Measurements from ENCODE around the gene LUZP4. TPM values are rescaled to one million over a fixed set of nuclear protein-coding genes. Genes with fewer than 3 reads are reported as not detected.

Gene LUZP4
- total RNA-seq (not detected), polyA plus RNA-seq (not detected)
- long read RNA-seq, donor 1 = 0 reads
- long read RNA-seq, donor 2 = 0 reads
- long read RNA-seq, donor 3 = 0 reads
- long read RNA-seq, donor 4 = 0 reads

GRCh38 chrX:115289465-115289864, at the start of gene LUZP4:
Gene LUZP4 (plus strand): TSS chrX:115289715. CDS start chrX:115289760, 45 bp downstream.
- DNase-seq = no peak
- no peaks in the 10 kb centered on the region for H3K27me3 ChIP-seq (ENCODE audit: control insufficient read depth, insufficient read depth)
- no peak within 1 kb of the TSS for H3K4me3 ChIP-seq (ENCODE audit: low read length)
- 95% methylated on average over 17 of the region's 17 CpGs for WGBS
- H3K4me1 ChIP-seq (ENCODE audit: control insufficient read depth, insufficient read depth, low read length) = no peaks in the 10 kb centered on the region
- no peaks in the 10 kb centered on the region for H3K9me3 ChIP-seq (ENCODE audit: control insufficient read depth, low read length)
- H3K27ac ChIP-seq (ENCODE audit: low read length) = no peak within 1 kb of the TSS
- intact Hi-C loops (cut with DNase I) = no loop called here
- no peak for ATAC-seq

- no peaks in the 10 kb centered on the region for H3K27me3 ChIP-seq (ENCODE audit: control insufficient read depth, insufficient read depth)
Observed at GRCh38 chrX:115251458-115252233, 37.9 kb upstream of the LUZP4 start.

GRCh38 chrX:115255003-115255402, 34.5 kb upstream of the LUZP4 start:
- intact Hi-C loops (cut with DNase I) = no loop called here
- no peak for ATAC-seq
- Histone ChIP-seq H3K4me1 (ENCODE audit: control insufficient read depth, insufficient read depth, low read length) (no peaks in the 10 kb centered on the region), H3K9me3 (ENCODE audit: control insufficient read depth, low read length) (no peaks in the 10 kb centered on the region), H3K27ac (ENCODE audit: low read length) (no peak overlapping the region), H3K4me3 (ENCODE audit: low read length) (no peak overlapping the region), H3K27me3 (ENCODE audit: control insufficient read depth, insufficient read depth) (no peaks in the 10 kb centered on the region)
- 86% methylated on average over 2 of the region's 2 CpGs for WGBS
- no peak for DNase-seq

More at GRCh38 chrX:115251458-115252233, 37.9 kb upstream of the LUZP4 start:
- Histone ChIP-seq H3K27ac (ENCODE audit: low read length) (no peak overlapping the region), H3K4me1 (ENCODE audit: control insufficient read depth, insufficient read depth, low read length) (no peaks in the 10 kb centered on the region), H3K9me3 (ENCODE audit: control insufficient read depth, low read length) (no peaks in the 10 kb centered on the region), H3K4me3 (ENCODE audit: low read length) (no peak overlapping the region)
- intact Hi-C loops (cut with DNase I) = no loop called here
- no peak for ATAC-seq
- no peak for DNase-seq
- WGBS = 63% methylated on average over 2 of the region's 2 CpGs

GRCh38 chrX:115257711-115258110, 31.8 kb upstream of the LUZP4 start:
- Histone ChIP-seq H3K9me3 (ENCODE audit: control insufficient read depth, low read length) (no peaks in the 10 kb centered on the region), H3K4me3 (ENCODE audit: low read length) (no peak overlapping the region), H3K27me3 (ENCODE audit: control insufficient read depth, insufficient read depth) (no peaks in the 10 kb centered on the region), H3K4me1 (ENCODE audit: control insufficient read depth, insufficient read depth, low read length) (no peaks in the 10 kb centered on the region), H3K27ac (ENCODE audit: low read length) (no peak overlapping the region)
- ATAC-seq (no peak), DNase-seq (no peak)
- intact Hi-C loops (cut with DNase I) = no loop called here

GRCh38 chrX:115259238-115259875, 30.2 kb upstream of the LUZP4 start:
- ATAC-seq (no peak), DNase-seq (no peak)
- H3K27ac ChIP-seq (ENCODE audit: low read length) = no peak overlapping the region
- 58% methylated on average over 3 of the region's 3 CpGs for WGBS
- intact Hi-C loops (cut with DNase I) = no loop called here
- no peaks in the 10 kb centered on the region for H3K27me3 ChIP-seq (ENCODE audit: control insufficient read depth, insufficient read depth)
- H3K4me1 ChIP-seq (ENCODE audit: control insufficient read depth, insufficient read depth, low read length) = no peaks in the 10 kb centered on the region
- H3K9me3 ChIP-seq (ENCODE audit: control insufficient read depth, low read length) = no peaks in the 10 kb centered on the region
- H3K4me3 ChIP-seq (ENCODE audit: low read length) = no peak overlapping the region

GRCh38 chrX:115260330-115260729, 29.2 kb upstream of the LUZP4 start:
- H3K9me3 ChIP-seq (ENCODE audit: control insufficient read depth, low read length) = no peaks in the 10 kb centered on the region
- H3K27me3 ChIP-seq (ENCODE audit: control insufficient read depth, insufficient read depth) = no peaks in the 10 kb centered on the region
- intact Hi-C loops (cut with DNase I) = no loop called here

GRCh38 chrX:115261148-115261547, 28.4 kb upstream of the LUZP4 start:
- no peaks in the 10 kb centered on the region for H3K4me1 ChIP-seq (ENCODE audit: control insufficient read depth, insufficient read depth, low read length)
- no peak overlapping the region for H3K27ac ChIP-seq (ENCODE audit: low read length)
- H3K9me3 ChIP-seq (ENCODE audit: control insufficient read depth, low read length) = no peaks in the 10 kb centered on the region
- no peak overlapping the region for H3K4me3 ChIP-seq (ENCODE audit: low read length)
- DNase-seq = no peak
- ATAC-seq = no peak
- H3K27me3 ChIP-seq (ENCODE audit: control insufficient read depth, insufficient read depth) = no peaks in the 10 kb centered on the region
- WGBS = 55% methylated on average over 2 of the region's 2 CpGs
- intact Hi-C loops (cut with DNase I) = no loop called here

More at GRCh38 chrX:115260330-115260729, 29.2 kb upstream of the LUZP4 start:
- H3K27ac ChIP-seq (ENCODE audit: low read length) = no peak overlapping the region
- H3K4me1 ChIP-seq (ENCODE audit: control insufficient read depth, insufficient read depth, low read length) = no peaks in the 10 kb centered on the region
- no peak overlapping the region for H3K4me3 ChIP-seq (ENCODE audit: low read length)
- ATAC-seq = no peak
- WGBS = 100% methylated on average over 3 of the region's 3 CpGs
- DNase-seq = no peak

GRCh38 chrX:115264009-115264408, 25.5 kb upstream of the LUZP4 start:
- H3K9me3 ChIP-seq (ENCODE audit: control insufficient read depth, low read length) = no peaks in the 10 kb centered on the region
- WGBS = 65% methylated on average over 2 of the region's 2 CpGs
- DNase-seq (no peak), ATAC-seq (no peak)
- no peak overlapping the region for H3K27ac ChIP-seq (ENCODE audit: low read length)
- intact Hi-C loops (cut with DNase I) = no loop called here
- no peaks in the 10 kb centered on the region for H3K27me3 ChIP-seq (ENCODE audit: control insufficient read depth, insufficient read depth)
- no peak overlapping the region for H3K4me3 ChIP-seq (ENCODE audit: low read length)
- no peaks in the 10 kb centered on the region for H3K4me1 ChIP-seq (ENCODE audit: control insufficient read depth, insufficient read depth, low read length)

- Histone ChIP-seq H3K9me3 (ENCODE audit: control insufficient read depth, low read length) (no peaks in the 10 kb centered on the region), H3K4me1 (ENCODE audit: control insufficient read depth, insufficient read depth, low read length) (no peaks in the 10 kb centered on the region), H3K27ac (ENCODE audit: low read length) (no peak overlapping the region), H3K27me3 (ENCODE audit: control insufficient read depth, insufficient read depth) (no peaks in the 10 kb centered on the region), H3K4me3 (ENCODE audit: low read length) (no peak overlapping the region)
- no peak for ATAC-seq
- intact Hi-C loops (cut with DNase I) = no loop called here
- 71% methylated on average over 2 of the region's 2 CpGs for WGBS
- DNase-seq = no peak
Observed at GRCh38 chrX:115266300-115266699, 23.2 kb upstream of the LUZP4 start.

- no peak for ATAC-seq
- no peak for DNase-seq
- H3K4me1 ChIP-seq (ENCODE audit: control insufficient read depth, insufficient read depth, low read length) = no peaks in the 10 kb centered on the region
- H3K4me3 ChIP-seq (ENCODE audit: low read length) = no peak overlapping the region
- no peaks in the 10 kb centered on the region for H3K9me3 ChIP-seq (ENCODE audit: control insufficient read depth, low read length)
- 54% methylated on average over 3 of the region's 3 CpGs for WGBS
- H3K27me3 ChIP-seq (ENCODE audit: control insufficient read depth, insufficient read depth) = no peaks in the 10 kb centered on the region
- intact Hi-C loops (cut with DNase I) = no loop called here
- no peak overlapping the region for H3K27ac ChIP-seq (ENCODE audit: low read length)
Observed at GRCh38 chrX:115268421-115268820, 21.1 kb upstream of the LUZP4 start.

GRCh38 chrX:115269051-115269683, 20.3 kb upstream of the LUZP4 start:
- Histone ChIP-seq H3K27ac (ENCODE audit: low read length) (no peak overlapping the region), H3K4me3 (ENCODE audit: low read length) (no peak overlapping the region), H3K9me3 (ENCODE audit: control insufficient read depth, low read length) (no peaks in the 10 kb centered on the region), H3K4me1 (ENCODE audit: control insufficient read depth, insufficient read depth, low read length) (no peaks in the 10 kb centered on the region), H3K27me3 (ENCODE audit: control insufficient read depth, insufficient read depth) (no peaks in the 10 kb centered on the region)
- ATAC-seq = no peak
- 63% methylated on average over 1 of the region's 1 CpG for WGBS
- no peak for DNase-seq
- intact Hi-C loops (cut with DNase I) = no loop called here

Measured in right cardiac atrium (tissue), 5 donors.